NOMO-1 treated with DMSO at 0.1 percent for 48 hours (cell line): Measurements from ENCODE around the gene AMOTL2.

ENCODE experiments used
- DNase-seq: peaks from one replicate; lab custom pipeline; 2025; ENCODE audit not compliant: unreplicated experiment; lab: John Stamatoyannopoulos, UW

AMOTL2 gene

DNA sequence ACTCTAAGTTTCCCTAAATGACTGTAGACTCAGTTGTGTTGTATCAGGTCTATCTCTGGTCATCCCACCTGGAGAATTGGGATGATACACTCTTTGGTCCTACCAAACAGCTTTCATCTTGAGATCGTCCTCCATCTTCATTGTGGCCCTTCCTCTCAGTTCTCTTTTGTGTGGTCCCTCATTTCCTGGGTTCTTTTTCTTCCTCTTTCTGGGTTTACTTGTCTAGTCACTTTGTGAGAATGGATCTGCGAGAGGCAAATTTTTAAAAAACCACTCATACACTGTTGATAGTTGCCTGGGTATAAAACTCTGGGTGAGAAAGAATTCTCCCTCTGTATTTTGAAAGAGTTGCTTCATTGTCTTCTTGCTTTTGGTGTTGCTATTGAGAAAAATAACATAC is 6.0 kb upstream of the AMOTL2 start:
- DNase-seq = peak; percentile 10

DNA sequence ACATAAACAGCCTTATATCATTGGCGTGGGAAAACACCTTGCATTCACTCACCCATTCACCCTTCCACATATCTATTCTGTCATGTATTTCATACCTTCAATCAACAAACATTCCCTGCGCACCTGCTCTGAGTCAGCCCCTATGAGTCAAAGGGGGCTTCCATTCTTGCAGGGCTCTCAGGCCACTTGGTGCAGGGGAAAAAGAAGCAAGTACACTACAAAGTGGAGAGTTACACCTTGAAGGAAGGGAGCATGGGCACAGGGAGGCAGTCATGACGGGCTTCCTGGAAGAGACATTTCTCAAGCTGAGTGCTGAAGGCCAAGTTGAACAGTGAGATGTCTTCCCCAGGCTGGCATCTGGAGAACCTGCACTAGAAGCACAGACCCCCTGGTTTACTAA is 4.6 kb upstream of the AMOTL2 start:
- DNase-seq = no peak

- DNase-seq = no peak
Measured at GRCh38 chr3:134378384-134378783, 4.1 kb upstream of the AMOTL2 start.

DNA sequence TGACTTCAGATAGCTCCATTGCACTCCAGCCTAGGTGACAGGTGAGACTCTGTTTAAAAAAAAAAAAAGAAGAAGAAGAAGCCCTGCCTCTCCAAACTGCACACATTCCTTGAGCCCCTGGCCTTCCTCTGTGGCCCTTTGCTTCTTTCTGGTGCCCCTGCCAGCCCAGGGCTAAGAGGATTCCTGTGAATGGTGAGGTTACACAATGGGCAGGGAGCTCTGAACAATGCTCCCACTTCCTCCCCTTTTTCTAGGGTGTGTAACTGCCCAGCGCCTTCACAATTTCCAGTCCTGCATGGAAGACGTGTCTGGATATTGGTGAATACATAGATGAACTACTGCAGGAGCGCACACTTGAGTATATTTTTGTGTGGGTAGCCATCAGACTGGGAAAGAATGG is 3.6 kb upstream of the AMOTL2 start:
- DNase-seq = no peak

- no peak for DNase-seq
Measured at GRCh38 chr3:134376786-134377426, 2.7 kb upstream of the AMOTL2 start.

- DNase-seq = no peak
Measured at GRCh38 chr3:134376385-134376765, 2.1 kb upstream of the AMOTL2 start.

DNA sequence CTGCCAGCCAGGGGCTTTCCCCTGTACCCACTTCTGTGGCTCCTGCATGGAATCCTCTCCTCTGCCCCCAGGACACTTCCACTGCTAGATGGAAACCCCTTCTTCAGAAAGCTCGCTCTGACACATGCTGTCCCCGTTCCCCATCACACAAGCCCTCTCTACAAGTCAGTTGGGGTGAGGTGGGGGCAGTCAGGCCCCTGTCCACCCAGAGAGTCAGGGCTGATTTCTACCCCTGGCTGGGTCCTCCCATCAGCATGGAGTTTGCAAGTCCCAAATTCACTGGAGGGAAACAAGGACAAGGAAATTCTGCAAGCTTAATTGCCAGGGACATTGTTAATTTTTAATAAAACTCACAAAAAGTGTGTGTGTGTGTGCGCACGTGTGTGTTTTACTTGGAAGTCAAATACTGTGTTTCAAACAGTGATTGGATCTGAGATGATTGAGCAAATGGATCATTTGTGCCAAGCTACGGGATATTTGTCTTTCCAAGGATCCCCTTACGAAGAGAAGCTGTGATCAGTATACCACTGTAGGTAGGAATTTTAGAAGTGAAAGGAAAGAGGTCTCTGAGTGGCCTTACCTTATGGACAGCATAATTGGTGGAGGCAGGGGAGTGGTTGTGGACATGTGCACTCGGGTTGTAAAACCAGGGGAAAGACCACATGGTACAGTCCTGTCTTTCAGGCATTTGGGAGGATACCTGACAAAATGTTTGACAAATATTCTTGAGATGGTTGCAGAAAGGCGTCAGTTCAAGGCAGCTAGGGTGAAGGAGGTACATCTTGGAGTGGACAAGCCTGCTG is 1.5 kb upstream of the AMOTL2 start:
- DNase-seq = no peak

- DNase-seq = no peak
Measured at GRCh38 chr3:134374791-134375581, 739 bp upstream of the AMOTL2 start.

DNA sequence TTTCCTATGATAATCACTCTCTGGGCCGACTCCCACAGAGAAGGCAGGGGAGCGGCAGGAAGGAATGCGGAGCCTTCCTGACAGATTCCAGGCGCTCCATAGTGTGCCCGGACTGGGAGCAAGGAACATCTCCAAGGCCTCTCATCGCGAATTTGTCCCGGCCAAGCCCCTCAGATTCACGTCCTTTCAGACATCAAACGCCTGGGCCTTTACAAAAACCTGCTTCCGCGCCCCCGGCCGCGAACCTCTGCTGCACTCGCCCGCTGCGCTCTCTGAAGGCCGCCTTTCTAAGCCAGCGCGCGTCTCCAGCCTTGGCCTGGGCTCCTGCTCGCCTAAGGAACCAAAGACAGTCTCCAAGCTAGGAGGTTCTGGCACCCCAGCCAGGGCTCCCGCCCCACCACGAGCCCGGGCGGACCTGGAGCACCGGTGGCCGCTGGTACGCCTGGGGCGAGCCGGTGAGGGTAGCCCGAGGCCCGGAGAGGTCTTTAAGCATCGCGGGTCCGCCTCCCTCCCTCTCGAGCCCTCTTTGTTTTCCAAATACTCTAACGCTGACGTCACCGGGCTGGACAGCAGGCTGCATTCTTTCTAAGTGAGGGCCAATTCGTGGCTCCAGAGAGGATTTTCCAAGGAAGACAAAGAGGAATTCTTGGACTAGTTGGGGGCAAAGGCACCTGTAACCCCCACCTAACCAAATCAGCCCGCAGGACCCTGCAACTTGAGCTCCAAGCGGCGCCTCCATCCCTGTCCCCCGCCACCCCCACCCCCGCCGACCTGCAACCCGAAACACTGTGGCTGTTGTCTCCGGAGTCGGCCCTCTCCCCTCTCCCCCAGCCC is 759 bp downstream of the AMOTL2 start:
- DNase-seq = no peak

DNA sequence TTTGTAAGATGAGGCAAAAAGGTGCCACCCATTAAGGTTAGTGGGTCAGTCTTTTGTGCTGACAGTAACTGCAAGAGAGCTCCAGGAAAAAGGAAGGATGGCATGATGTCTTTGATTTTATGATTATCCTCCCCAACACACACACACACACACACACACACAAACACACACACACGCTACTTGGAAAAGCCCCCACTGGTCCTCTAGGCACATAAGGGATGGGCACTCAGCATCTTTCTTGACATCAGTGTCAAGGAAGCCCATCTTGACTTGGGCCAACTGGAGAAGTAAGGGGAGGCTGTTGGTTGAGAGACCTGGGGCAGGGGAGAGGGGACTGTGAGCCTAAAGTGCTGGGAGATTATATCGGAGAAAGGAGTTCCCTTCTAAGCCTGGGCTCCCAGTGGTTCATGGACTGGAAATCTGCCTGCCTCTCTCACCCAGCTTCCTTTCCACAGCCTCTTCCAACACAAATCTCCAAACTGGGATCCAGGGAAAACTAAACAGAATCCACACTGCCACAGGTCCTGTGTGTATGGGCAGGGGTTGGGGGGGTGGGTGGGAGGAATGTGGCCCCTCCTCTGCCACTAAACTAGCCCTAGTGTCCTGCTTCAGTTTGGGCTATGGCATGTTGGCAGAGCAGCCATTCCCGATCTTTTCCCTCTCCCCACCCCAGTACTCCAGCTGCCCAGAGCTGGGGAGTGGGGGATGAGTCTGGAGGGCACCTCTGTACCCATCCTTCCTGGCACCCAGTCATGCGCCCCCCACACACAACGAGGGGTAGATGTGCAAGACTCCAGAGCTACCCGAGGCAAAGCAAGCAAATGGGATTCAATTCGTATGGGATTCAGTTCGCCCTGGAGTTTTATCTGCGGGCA is 1.6 kb downstream of the AMOTL2 start:
- no peak for DNase-seq

DNA sequence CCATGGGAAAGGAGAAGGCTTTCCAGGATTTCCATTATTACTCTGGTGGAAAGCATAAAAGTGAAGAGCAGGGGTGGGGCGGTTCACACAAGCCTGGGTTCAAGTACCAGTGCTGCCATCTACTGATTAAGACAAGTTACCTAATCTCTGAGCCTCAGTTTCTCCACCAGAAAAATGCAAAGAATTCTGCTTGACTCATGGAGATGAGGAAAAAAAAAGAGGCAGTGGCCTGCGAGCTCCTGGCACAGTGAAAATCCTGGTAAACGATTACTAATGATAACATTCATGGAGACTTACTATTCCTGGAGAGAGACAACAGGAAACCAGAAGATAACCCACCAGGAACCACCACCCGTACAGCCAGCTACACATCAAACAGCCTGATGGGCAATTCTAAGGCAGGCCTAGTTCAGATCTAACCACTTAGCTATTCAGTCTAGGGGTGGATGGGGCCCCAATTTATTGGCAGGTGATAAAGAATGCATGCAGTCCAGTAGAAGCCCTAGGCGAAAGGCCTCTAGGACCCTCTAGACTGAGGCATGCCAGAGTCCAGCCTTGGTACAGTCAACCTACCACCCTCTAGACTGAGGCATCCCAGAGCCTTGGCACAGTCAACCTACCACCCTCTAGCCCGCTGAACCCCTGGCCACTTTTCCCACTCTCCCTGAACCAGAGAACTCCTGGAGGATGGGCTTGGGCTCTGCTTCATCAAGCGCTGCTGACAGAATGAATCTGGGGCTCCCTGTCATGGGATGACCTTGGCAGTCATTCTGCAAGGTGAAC is 2.5 kb downstream of the AMOTL2 start:
- DNase-seq = no peak

GRCh38 chr3:134370611-134371531 is 3.4 kb downstream of the AMOTL2 start:
- DNase-seq = no peak

- no peak for DNase-seq
Measured at GRCh38 chr3:134369861-134370596, 4.2 kb downstream of the AMOTL2 start.

- no peak for DNase-seq
Measured at GRCh38 chr3:134369231-134369741, 5.0 kb downstream of the AMOTL2 start.

- no peak for DNase-seq
Measured at GRCh38 chr3:134368751-134369105, 5.5 kb downstream of the AMOTL2 start.

DNA sequence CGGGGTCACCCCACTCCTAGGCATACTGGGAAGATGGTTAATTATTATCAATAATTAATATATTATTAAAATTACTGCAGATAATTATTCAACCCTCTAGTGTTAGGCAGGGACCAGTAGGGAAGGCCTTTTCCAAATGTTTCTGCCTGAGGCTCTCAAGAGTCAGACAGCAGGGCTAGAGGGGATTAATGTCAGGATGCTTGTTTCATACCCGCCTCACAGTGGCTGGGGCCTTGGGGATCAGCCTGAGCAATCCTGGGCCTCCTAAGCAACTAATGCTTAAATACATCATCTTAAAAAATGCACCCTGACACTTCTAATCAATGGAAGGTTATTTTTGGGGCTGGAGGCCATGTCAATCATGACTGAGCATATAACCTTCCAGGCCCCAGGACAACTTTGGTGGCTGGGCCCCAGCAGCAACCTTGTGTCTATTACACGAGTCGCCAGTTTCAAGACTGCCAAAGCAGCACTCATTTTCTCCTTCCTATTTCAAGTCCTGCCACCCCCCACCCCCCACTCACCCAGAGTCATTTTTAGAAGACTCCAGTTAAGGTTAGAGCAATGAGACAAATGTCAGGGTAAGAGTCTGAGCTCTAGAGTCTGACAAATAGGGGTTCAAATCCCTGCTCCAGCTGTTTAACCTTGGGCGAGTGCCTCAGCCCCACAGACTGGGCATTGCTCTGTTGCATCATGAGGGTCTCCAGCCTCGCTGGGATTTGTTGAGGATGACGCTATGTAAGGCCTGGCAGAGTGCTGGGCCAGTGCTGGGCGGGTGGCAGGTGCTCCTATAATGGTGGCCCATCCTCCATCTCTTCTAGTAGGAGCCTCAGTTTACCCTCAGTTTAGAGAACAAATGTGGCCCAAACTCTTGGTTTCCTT is 6.1 kb downstream of the AMOTL2 start:
- DNase-seq = no peak
